Muscle of arm (tissue), 12 donors: ENCODE measurements around the gene GCK. TPM values are rescaled to one million over a fixed set of nuclear protein-coding genes. Genes with fewer than 3 reads are reported as not detected.
"Not testable (repeated sequence)": the region's sequence is repeated elsewhere in the genome, so short reads cannot be mapped to it uniquely, and the experiment has no call there.

Source experiments
- DNase-seq: peaks from one replicate; pipeline ENCODE4 v3.0.0-alpha.2; 2013
- polyA plus RNA-seq, 12 donors: library from polyadenylated mRNA; unstranded; fragments of 120-200 nt; gene quantifications; one replicate each; pipeline ENCODE4 v1.2.1, GENCODE V29; 2013; ENCODE audit not compliant: insufficient read length in 12 of 12

The GCK gene
- polyA plus RNA-seq, 12 donors, result 1.7 to 5.7 (median 3.8) TPM; not detected in 2

DNA sequence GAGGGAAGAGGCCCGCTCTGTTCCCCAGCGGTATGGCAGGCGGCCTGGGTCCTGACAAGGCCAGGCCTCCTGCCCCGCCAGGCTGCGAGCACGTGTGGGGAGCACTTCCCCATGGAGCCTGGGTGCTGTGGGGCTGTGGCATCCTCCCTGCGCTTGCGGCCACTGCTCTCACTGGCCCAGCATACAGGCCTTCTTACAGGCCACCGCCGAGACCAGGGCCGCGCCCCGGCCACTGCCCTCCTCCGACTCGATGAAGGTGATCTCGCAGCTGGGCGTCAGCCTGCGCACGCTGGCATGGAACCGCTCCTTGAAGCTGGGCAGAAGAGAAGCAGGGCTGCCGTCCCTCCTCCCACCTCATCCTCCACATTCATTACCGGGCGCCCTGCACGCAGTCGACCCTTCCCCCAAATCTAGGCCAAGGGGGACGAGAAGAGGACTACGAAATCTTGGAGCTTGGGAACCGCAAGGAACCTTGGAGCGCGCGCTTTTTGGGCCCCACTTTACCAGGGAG is 44.2 kb downstream of the GCK start:
- no peak for DNase-seq

DNA sequence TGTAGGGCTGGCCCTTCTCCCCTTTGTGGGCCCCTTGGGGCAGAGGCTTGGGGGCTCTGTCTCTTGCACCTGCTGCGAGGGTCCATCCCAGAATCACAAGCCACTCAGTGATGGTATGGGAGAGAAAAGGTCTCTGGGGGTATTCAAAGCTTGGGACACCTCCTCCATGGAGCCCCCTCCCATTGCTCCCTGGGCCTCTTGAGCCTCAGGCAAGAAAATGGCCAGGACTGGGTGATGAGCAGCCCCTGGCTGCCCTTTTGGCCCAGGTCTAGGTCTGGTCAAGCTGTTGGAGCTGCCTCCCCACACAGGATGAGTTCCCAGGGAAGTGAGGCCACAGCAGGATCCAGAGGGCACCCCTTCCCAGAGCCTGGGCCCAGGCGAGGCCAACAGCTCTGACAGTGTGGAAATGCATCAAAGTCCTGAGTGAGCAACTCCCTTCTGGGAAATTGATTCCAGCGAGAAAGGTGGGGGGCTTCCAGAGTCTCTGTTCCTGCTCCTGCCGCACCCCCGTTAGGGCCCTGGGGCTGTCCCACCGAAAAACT is 44.7 kb downstream of the GCK start:
- no peak for DNase-seq

DNA sequence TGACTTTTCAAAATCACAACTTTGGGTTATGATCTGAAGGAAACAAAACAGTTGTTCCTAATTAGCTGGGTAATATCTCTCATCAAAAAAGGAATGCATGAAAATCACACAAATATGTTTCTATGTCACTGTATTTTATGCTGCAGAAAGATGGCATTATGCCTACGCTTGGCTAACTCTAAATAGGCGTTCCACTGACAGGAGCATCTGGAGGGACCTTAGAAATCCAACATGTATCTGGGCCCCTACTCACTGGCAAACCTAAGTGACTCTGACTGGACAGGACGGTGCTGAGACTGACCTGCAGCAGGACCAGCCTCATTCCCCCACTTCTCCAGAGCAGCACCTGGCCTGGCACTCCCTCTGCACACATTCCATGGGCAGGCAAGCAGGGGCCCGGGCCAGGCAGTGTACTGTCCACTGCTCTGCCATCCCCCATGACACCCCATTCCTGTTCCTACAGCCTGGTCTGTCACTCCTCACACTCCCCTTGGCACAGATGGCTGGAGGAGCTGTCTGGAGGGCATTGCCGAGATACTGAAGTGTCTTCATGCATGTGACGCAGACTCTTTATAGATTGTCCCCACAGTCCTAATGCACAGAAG is 45.5 kb downstream of the GCK start:
- DNase-seq, result no peak

DNA sequence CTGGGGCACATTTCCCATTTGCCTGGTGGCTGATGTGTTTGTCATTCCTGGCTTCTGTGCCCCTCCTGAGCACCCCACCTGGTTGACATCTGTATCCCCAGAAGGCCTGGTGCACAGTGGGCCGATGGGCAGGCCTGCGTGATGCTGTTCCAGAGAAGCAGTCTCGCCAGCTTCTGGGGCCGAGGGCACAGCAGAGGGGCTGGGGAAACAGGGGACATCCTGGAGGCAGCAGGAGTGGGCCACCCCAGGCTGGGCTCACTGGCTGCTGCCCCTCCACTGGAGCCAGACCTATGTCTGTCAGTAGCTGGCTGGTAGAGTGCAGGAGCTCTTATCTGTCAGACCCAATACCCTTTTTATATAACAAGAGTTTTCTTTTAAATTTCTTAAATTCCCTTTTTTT is 47.2 kb downstream of the GCK start:
- DNase-seq, result no peak

DNA sequence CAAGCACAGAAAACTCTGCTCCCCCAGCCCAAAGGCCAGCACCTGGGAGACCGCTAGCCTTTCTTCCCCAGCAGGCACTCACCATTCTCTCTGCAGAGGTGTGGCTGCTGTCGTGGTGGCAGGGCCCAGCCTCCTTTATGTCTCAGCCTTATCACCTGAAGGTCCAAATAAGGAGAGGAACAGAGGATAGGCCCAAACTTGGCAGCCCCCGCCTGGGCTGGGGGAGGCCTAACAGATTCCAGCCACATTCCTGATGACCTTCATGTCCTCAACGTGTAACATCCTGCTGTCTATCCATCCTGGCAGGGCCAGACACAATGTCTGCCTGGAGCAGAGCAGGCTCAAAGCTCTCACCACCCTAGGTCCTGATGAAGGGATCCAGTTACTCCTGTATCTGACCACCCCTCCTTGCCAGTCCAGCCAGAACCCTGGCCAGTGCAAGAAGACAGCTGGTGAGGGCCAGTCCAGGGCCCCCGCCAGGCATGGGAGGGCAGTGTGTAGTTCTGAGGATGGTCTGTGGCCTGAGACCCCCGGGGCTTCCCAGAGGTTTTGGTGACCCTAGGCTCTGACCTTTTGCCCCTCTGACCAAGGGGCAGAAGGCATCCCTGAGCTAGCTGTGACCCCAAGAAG is 47.9 kb downstream of the GCK start, which contains the start of gene MYL7:
Gene MYL7, minus strand, starts transcription at position 112 of the 630 bp plus-strand sequence. Its CDS starts 27 bp downstream, at position 85.
- no peak for DNase-seq

DNA sequence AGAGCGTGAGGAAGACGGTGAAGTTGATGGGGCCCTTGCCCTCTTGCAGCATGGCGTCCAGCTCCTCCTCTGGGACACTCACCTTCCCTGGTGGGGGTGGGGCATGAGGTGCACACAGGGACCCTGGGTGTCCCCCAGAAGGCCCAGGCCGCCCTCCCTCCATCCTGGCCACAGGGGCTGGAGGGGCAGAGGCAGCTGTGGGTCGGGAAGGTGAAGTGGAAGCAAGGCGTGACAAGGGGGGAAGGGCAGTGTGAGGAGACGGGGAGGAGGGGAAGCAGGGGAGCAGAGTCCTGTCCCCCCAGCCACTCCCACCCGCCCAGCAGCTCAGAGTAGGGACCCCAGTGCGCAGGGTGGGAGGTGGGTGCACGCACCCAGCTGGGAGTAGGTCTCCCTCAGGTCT is 48.9 kb downstream of the GCK start:
- DNase-seq, result no peak

DNA sequence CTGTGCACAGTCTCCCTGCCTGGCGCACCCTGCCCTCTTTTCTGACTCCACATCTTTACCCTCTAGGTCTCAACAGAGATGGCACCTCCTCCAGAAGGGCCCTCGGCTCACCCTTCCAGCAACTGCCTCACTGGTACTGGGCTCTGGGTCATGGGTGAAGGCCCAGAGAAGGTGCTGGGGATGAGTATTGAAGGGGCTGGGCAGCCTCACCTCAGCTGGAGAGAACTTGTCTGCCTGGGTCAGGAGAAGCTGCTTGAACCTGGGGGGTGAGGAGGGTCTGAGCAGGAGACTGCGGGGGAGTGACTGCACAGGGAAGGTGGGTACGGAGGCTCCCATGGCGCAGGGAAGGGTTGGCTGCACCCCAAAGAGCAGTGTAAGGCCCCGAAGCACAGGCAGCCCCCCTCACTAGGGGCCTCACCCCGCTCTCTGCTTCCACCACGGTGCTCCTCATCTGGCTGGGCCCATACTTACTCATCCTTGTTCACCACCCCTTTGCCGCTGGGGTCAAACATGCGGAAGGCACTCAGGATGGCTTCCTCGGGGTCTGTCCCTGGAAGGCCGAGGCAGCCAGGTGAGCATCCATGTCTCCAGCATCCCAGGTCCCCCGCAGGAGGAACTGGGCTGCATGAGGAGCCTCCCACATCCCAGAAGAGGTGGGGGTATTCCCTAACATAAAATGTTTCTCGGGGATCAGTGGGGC is 49.8 kb downstream of the GCK start:
- no peak for DNase-seq

DNA sequence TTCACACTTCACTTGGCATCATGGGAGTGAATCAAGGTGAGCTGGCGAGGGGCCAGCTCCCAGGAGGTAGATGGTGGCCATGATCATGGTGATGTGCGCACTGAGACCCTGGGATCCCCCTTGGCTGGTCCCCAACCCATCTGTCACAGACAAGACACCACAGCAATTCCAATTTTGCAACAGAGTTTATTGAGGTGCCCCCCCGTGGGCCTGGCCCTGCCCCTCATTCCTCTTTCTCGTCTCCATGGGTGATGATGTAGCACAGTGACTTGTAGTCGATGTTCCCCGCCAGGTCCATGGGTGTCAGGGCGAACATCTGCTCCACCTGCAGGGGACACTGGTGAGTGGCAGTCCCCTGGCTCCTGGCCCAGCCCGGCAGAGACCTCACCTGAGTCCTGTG is 50.5 kb downstream of the GCK start:
- no peak for DNase-seq

DNA sequence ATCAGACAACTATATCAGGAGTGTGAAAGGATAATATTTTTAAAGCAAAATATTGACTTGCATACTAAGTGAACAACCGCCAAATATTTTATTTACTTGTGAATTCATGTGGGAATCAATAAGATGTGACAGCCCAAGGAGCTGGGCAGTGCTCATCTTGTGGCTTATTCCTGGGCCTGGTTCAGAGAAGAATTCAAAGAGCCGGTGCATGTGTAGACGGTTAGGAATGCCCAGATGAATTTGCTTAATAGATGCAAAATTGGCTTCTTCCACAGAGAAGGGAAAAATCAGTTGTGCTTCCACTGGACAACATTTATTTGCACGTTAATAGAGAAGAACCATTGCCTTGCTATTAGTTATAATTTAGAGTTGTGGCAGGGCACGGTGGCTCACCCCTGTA is 52.5 kb downstream of the GCK start:
- no peak for DNase-seq

DNA sequence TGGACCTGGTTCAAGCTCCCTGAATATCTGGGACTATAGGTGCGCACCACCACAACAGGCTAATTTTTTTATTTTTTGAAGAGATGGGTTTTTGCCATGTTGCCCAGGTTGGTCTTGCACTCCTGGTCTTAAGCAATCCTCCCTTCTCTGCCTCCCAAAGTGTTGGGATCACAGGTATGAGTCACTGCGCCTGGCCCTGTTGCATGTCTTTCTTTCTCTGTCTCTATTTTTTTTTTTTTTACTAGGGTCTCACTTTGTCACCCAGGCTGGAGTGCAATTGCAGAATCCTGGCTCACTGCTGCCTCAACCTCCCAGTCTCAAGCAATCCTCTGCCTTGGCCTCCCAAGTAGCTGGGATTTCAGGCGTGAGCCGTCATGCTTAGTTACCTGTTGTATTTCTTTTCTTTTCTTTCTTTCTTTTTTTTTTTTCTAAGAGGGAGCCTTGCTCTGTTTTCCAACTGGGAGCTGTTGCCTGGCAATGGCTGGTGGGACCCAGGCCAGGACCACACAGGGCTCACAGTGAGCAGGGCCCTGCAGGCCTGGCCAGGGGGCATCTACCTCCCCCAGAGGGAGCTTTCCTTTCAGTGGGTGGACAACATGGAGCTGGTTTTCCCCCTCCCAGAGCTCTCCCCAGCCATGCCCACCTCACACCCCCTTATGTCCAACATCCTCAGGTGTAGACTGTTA is 54.2 kb downstream of the GCK start:
- DNase-seq, result no peak

DNA sequence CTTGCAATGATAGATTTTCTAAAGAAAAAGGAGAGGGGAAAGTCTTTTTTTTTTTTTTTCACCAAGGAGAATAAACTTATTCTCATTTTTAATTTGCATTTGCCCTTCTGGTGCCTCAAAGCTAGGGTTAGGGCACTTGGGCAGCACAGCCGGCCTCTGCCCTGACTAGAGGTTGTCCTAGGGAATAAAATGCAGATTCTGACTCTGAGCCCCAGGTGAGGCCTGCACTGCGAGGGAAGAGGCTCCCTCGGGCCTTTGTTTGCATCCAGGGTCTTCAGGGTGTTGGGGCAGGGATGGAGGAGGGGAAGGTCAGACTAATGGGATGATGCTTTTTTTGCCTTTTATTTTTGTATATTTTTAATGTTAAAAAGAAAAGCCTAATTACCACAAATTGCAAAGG is 55.9 kb downstream of the GCK start:
- no peak for DNase-seq

DNA sequence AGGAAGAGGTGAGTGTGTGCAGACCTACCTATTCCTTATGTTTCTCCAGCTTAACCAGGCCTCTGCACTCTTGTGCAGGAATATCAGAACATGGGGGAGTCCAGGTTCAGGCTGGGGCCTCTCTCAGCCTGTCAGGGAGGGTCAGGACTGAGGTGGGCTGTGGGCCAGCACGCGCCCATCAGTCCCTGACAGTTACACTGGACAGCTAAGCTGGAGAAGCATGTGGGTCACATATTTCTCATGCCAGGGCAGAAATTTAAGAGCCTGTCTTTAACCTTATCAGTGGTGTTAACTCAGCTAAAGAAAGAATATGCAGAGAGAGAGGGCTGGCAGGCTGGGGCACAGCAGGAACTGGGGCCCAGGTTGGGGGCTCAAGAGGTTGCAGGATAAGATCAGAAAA is 57.2 kb downstream of the GCK start:
- DNase-seq, result no peak

DNA sequence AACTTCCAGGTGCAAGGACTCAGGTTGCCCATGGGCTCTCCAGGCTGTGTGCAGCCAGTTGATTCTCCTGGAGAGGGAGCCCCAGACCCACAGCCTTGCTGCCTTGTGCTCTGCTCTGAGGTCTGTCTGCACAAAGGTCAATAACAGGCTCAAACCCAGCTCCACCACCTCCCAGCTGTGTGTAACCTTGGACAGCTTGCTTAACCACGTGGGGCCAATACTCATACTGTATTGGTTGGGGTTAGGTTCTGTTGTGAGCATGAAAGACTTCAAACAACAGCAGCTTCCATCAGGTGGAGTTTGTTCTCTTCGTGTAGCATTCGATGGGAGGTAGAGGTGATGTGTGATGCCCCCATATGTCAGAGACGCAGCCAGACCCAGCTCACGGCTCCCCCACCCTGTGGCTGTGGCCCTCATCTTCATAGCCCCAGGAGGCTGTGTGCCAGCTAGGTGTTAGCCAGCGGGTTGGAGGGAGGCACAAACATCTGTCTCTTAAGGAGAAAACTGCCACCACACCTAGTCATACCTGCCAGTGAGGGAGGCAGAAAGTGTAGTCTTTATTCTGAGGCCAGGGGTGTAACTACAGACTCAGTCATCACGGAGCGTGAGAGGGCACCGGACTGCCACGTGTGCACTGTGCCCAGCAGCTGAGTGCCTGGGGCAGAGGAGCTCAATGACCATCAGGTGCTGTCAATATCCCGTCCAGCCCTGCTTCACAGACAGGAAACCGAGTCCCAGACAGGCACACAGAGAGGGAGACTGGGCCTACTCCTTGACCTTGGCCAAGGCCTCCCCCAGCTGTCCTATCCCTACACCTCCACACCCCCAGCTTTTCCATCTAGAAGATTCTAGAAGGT is 57.8 kb downstream of the GCK start:
- no peak for DNase-seq

DNA sequence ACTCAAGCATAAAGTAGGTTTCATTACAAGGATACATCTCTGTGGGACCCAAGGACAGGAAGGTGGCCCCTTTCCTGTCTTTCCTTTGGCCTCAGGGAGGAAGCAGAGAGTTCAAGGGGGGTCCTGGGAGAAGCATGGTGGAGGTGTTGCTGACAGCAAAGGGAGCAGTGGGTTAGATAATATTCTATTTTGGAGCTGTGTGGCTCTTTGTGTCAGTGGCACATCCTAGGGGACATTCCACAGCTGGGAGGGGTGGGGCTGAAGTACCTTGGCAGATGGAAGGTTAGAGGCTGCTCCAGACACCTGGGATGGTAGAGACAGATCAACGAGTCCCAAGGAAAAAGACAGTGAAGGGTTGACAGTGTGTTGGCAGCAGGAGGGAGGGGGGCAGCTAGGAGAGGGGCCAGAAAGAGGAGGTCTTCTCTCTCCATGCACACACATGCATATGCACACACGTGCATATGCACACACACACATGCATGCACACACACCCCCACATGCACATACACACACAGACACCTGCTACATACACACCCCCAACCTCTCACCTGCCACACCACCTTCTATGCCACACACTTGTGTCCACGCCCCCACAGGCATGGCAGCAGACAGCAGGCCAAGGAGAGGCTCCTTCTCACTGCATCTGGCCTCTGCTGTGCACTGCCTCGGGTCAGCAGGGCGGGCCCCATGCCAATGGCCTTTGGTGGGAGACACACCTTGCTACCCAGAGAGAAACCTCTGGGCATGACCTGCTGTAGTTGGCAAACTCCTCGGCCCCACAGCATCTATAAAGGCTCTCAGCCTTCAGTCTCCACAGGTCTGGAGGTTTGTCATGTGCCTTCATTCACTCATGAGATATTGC is 60.3 kb downstream of the GCK start:
- no peak for DNase-seq

DNA sequence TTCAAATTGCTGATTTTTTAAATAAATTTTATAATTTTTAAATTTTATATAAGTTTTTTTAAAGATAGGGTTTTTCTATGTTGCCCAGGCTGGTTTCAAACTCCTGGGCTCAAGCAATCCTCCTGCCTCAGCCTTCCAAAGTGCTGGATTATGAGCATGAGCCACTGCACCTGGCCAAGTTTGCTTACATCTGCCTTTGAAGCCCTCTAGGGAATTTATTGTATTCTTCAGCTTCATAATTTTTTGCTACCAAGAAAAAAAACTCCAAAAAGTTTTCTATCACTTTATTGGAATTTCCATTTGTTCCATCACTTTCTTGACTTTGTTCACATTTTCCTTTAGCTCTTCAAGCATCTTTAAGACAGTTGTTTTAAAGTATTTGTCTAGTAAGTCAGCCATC is 62.1 kb downstream of the GCK start:
- no peak for DNase-seq

DNA sequence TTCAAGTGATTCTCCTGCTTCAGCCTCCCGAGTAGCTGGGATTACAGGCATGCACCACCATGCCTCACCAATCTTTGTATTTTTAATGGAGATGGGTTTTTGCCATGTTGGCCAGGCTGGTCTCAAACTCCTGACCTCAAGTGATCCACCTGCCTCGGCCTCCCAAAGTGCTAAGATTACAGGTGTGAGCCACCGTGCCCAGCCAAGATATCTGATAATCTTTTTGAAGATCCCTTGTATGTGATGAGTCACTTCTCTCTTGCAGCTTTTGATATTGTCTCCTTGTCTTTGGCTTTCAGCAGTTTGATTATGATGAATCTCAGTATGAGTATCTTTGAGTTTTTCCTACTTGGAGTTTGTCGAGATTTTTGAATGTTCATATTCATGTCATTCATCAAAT is 62.7 kb downstream of the GCK start:
- not testable (repeated sequence) for DNase-seq

DNA sequence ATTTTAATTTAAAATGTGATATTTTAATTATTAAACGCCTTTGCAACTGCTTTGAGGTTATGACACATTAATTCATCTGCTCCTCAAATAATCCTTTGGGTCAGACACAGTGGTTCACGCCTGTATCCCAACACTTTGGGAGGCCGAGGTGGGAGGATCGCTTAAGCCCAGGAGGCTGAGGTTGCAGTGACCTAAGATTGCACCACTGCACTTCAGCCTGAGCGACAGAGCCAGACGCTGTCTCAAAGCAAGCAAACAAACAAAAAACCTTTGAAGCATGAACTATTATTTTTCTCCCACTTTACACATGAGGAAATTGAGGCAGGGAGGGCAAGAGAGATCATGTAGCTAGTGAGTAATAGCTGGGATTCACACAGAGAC is 64.4 kb downstream of the GCK start:
- no peak for DNase-seq

DNA sequence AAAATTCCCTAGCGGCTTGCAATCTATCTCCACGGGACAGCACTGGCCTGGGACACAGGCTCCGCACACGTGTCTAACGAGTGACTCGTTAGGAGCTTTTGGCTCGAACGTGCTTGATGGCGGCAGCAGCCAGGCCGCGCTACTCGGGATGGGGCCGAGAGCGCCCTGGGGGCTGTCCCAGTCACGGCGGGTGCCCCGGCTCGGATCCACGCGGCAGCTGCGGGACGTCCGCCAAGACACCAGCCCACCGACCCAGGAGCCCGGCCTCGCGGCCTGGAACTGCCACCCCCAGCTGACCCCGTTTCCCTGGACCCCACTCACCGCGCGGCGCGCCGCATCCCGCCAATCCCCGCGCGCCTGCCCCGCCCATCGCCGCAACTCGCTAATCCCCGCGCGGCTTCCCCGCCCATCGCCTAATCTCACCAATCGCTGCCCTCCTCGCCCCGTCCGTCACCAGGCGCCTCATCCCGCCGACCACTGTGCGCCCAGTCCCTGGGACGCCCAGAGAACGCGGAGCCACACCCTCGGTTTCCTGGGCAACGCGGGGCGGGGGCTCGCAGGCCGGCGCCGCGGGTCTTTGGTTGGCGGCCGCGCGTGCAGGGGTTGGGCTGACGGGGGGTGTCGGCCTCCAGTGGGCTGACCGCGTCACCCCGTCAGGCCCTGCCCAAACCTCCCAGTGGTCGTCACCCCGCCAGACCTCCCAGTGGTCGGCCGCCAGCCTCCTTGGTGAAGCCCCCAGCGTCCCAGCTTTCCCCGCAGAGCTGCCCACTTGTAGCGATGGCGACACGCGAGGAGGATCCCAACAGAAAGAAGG is 65.8 kb downstream of the GCK start, which contains the start of gene POLD2:
Gene POLD2, minus strand, starts transcription at position 359 of the 814 bp plus-strand sequence. CDS start 1,495 bp downstream, outside the sequence.
- peak; percentile 98 for DNase-seq

DNA sequence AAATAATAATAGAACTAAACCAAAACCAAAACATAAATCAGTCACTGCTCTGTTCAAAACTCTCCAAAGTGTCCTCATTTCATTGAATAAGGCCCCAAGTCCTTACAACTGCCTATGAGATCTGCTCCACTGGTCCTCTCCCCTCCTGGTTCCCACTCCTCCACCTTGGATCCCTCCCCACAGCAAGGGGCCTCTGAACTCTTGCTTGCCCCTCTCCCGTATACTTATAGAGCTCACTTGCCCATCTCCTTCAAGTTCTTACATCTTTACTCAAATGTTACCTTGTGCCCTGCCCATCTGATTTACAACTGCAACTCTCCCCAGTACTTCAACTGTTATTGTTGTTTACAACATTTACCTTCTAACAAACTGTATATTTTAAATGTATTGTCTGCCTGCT is 66.7 kb downstream of the GCK start:
- DNase-seq, result no peak
